SHP77 (cell line): ENCODE measurements around the gene PALLD.

Experiments
- DNase-seq, 2 experiments: peaks; one replicate each; lab custom pipeline; 2025; lab: John Stamatoyannopoulos, UW

PALLD gene

GRCh38 chr4:168832763-168833575 is 336.1 kb downstream of the PALLD start:
- DNase-seq: no peak

GRCh38 chr4:168833881-168834280 is 337.0 kb downstream of the PALLD start:
- no peak for DNase-seq

- DNase-seq: no peak
Measured at GRCh38 chr4:168835880-168836454, 339.1 kb downstream of the PALLD start.

- DNase-seq: no peak
Measured at GRCh38 chr4:168836490-168836889, 339.6 kb downstream of the PALLD start.

GRCh38 chr4:168837922-168838321 is 341.1 kb downstream of the PALLD start:
- no peak for DNase-seq

- DNase-seq: no peak
Measured at GRCh38 chr4:168839758-168840391, 343.0 kb downstream of the PALLD start.

DNA sequence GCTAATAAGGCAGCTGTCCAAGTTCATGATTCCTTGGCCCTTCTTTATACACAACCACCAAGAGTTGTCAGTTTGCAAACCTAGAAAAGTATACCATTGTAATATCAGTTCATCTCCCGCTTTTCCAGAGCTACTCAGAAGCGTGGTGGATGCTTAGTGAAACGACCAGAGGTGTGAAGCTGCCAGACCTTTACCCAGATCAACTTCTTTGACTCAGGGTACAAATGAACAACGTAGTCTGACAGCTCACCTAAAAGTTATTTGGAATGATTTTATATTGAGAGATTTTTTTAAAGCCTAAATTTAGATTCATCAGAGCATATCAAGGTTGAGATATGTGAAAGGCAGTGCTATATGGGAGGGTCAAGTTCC is 343.5 kb downstream of the PALLD start:
- no peak for DNase-seq

DNA sequence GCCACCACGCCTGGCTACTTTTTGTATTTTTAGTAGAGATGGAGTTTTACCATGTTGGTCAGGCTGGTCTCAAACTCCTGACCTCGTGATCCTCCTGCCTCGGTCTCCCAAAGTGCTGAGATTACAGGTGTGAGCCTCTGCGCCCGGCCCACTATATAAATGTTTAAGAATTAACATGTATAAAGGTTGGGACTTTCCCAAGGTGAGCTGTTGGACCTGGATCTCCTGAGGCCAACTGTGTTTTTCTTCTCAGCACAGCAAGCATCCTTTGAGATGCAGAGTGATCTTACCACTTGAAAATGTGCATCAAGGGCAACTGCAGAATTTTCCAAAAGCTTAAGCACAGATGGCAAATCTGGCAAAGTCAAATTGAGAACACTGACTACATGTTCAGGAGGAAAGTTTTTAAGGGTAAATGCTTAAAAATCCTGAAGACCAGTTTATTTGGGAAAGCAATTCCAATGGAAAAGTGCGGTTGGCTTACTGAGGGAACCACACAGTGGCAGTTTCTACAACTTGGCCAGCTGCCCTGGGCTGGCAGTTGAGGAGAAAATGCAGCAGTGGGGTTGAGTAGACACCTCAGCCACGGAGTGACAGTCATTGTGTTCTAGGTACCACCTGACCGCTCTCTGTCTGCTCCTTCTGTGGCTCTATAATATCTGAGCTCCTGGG is 344.3 kb downstream of the PALLD start:
- DNase-seq: no peak

- DNase-seq: no peak
Measured at GRCh38 chr4:168841672-168842019, 344.8 kb downstream of the PALLD start.

GRCh38 chr4:168842186-168842585 is 345.3 kb downstream of the PALLD start:
- DNase-seq: no peak

- DNase-seq: no peak
Measured at GRCh38 chr4:168843635-168844034, 346.8 kb downstream of the PALLD start.

DNA sequence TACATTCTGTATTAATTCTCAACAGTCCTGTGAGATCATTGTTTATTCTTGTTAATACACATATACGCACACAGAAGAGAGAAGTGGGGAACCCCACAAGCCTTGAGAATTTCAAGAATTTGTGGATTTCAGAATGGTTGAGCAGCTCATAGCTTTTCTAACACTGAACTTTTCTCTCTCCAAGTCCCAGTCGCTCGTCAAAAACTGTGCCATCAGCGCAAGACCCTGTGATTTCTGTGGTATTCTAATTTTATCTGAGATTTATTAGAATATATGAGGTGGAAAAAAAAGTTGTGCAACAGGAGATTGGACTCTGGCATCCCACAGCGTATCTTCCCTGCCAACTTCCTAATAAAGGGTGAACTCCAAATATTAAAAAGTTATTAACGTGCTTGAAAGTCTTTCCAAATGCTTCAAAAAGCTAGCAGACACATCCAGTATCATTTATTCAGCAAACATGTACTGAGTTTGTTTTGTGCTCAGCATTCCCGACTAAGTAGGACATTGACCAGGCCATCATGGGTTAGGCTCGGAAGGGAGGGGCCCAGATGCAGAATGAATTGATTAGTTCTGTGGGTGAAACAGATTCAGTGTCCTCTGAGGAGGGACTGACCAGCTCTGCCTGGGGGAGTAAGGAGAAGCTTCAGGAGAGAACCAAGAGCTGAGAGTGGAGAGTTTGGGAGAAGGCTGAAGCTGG is 347.6 kb downstream of the PALLD start:
- DNase-seq: no peak

GRCh38 chr4:168845897-168846296 is 349.0 kb downstream of the PALLD start:
- DNase-seq: no peak

DNA sequence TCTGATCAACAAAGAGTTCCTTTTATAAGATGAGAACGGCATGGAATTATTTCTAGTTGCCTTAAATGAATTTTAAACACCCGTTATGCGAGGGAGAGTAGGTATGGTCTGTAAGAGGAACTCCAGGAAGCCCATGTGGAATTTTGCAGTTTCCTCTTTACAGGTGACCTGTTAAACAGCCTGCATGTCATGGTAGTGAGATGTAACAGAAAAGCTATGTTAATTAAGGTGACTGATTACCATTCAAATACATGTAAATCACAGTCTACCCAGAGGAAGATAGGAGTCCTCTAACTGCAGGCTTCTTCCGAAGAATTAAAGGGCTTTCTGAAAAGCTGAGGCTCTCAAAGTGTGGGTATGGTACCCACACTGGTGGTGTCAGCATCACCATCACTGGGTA is 349.6 kb downstream of the PALLD start:
- DNase-seq: no peak

DNA sequence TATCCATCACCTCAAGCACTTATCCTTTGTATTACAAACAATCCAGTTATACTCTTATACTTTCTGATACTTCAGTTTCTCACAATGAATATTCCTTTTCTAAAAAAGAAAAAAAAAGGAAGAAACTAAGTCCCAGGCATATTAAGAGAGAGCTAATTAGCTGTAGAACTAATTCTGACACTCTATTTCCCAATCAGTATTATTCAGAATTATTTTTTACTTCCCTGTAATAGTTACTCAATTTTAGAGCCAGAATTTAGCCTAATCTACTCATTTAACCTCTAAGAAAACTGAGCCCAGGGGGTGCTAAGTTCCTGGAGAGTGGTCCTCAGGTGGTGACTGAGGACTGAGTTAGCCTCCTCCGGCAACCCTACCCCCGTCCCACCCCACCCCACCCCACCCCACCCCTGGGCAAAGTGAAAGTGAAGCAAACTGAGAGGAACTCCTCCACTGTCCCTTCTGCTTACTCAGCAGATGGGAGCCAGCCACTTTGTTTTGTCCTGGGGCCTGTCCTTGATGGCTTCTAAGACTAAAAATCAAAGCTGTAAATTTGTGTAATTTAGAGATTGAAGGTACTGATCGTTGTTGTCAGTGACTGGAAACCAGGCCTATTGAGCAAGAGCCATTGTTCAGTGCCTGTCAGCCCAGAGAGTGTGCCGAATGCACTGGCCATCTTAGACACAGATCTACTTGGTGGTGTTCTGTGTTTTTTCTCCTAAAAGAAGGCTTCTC is 351.1 kb downstream of the PALLD start:
- DNase-seq: no peak

DNA sequence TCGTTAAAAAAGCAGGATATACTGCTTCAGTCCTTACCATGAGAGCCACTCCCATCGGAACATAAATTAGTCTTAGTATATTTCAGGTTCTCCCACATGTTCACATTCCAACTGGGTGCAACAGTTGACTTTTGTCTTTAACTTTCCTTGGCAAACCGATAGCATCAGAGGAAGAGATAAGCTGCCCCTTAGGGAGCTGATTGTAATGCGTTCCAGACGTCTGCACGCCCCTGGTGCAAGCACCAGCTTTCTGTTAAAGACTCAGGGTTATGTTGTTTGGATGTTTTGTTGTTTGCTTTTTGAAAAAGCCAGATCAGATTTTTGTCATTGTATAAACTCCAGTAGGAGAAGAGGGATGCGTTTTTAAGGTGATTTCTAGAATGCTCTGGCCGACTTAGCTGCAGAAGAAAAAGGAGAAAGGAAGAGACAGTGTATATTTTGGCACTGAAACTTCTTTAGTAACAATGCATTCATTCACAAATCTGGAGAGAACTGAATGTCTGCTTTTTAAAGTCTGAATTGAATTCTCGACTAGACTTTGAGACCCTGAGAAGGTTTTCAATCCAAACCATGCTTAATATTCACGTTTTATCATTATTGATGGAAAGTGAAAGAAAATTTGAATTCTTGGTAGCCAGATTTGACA is 352.3 kb downstream of the PALLD start:
- DNase-seq: no peak

- no peak for DNase-seq
Measured at GRCh38 chr4:168849997-168850396, 353.1 kb downstream of the PALLD start.

DNA sequence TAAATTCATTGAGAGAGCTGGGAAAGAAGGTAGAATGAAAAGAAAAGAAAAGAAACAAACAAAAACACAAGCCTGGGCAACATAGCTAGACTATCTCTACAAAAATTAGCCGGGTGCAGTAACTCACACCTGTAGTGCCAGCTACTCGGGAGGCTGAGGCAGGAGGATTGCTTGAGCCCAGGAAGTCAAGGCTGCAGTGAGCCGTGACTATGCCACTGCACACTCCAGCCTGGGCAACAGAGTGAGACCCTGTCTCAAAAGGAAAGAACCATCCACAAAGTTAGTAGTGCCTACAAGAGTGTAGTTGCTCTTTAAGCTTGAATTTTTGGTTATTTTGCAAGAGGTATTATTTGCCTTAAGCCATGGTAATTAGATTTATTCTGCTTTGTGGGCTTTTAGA is 355.5 kb downstream of the PALLD start:
- no peak for DNase-seq

DNA sequence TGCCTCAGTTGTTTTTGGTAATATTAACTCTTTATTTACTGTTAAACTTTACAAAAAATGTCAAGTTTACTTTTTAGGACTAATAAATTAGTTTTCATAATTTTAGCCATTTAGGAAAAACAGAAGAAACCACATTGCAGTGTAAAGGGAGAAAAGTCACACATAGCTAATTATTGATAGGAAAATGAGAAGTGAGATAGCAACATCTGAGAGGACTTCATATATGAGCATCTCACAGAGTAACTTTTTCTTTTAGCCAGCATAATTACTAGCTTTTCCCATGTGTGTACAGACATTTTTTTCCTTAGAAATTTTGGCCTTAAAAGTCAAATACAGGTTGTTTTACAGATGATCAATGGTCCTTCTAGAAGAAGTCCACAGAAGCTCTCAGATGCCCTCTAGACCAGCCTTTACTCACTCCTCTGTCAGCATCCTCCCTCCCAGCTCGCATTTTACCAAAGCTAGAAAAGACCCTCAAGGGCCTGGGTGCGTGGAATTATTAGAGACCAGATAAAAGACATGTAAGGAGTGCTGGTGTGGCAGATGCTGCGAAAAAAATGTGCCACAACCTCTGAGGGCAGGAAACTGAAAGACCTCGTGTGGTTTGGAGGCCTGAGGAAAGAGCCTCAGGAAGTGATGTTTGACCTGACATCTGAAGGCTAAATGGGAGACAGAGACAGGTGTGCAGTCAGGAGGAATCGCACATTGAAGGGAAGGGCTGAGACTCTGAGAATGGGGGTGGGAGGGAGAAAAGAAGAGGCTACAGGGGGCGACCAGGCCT is 356.3 kb downstream of the PALLD start:
- DNase-seq: no peak

GRCh38 chr4:168853770-168854169 is 356.9 kb downstream of the PALLD start:
- DNase-seq: no peak
